ENCODE measurements around the gene CHFR.
A peak's percentile ranks its signal among the peaks of the same experiment; 100 is the strongest.
"Not testable (repeated sequence)": the region's sequence is repeated elsewhere in the genome, so short reads cannot be mapped to it uniquely, and the experiment has no call there.

CHFR gene

DNA sequence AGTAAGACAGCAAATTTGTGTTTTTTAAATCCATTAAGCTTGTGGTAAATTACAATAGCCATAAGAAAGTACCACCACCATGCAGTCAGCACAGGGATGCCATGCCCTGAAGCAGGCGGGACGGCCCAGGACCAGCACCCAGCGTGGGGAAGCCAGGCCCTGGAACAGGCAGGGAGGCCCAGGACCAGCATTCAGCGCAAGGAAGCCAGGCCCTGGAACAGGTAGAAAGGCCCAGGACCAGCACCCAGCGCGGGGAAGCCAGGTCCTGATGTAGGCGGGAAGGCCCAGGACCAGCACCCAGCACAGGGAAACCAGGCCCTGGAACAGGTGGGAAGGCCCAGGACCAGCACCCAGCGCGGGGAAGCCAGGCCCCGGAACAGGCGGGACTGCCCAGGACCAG lies 13.2 kb downstream of the CHFR start:
- no peak for DNase-seq

DNA sequence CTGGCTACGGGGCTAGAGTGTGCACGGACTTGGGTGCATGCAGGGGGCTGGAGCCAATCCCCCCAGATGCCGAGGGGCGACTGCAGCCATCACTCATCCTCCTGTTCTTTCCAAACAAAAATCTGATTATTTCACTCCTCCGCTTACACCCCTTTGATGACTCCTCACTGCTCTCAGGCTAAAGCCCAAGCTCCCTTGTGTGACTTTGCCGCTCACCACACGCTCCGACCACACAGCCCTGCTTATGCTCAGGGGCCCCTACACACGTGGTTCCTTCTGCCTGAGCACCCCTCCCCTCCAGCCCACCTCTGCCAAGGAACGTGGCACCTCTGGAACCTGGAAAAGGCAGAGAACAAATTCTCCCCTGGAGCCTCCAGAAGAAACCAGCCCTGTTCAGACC lies 13.7 kb downstream of the CHFR start:
- DNase-seq = no peak

DNA sequence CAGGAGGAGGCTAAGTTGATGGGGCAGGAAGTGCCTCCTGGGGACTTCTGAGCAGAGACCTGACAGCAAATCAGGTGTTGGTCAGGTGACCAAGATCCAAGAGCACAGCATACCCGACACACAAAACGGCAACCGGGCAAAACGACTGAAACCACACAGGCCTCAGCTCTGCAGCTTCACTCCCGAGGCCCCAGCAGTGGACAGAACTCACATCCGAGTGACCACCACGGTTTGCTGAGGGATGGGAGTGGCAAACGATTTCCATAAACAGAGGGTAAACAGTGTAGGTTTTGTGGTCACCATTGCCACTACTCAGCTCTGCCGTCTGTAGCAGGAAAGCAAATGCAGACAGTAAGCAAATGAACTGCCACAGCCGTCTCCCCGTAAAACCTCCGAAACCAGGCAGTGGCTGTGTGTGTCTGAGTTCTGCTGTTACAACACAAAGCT lies 14.4 kb downstream of the CHFR start:
- DNase-seq = peak; percentile 17

DNA sequence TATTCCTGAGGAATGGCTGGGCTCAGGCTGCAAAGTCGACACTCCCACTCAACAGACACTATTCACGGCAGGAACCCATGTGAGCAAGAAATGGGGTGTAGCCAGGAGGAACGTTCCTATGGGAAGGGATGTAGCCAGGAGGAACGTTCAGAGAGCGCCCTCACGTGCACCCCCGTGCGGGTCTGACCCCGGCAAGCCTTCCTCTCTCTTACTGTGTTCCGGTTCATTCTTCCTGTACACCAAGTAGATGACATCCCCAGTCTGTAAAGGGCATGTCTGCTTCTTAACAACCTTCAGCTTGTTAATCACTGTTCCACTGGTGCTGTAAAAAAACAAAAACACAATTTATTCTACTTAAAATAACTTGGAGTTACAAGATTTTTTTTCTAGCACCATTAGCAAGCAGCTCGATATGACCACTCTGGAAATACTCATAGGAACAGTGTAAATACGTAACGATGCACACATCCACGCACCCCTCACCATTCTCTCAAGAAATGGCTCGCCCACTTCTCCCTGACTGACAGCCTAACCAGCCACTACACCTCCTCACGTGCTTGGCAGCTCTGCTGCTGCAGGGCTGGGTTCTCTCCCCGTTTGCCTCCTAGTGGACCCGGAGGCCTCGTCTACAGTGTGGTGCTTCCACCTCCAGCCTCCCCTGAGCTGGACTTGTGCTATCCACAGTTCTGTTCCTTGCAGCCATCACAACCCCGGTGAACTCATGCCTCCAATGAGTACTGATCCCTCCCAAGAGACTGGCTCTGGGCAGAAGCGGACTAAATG lies 15.1 kb downstream of the CHFR start:
- DNase-seq = no peak

DNA sequence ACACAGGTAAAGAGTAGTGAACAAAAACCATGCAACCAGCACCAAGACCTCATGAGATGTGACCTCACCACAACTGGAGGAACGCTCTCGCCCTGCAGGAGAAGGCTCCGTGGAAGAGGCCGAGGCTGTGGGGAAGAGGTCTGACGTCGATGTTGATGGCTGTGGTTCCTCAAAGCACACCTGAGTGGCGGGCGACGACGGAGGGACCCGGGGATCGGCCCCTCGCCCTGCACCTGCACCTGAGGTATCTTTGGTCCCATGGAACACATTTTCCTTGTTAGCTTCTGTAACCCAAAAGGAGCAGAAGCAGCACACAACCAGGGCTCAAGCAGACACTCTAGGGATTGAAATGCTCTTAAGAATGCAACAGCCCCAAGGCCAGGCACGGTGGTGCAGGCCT lies 17.9 kb downstream of the CHFR start:
- no peak for DNase-seq

DNA sequence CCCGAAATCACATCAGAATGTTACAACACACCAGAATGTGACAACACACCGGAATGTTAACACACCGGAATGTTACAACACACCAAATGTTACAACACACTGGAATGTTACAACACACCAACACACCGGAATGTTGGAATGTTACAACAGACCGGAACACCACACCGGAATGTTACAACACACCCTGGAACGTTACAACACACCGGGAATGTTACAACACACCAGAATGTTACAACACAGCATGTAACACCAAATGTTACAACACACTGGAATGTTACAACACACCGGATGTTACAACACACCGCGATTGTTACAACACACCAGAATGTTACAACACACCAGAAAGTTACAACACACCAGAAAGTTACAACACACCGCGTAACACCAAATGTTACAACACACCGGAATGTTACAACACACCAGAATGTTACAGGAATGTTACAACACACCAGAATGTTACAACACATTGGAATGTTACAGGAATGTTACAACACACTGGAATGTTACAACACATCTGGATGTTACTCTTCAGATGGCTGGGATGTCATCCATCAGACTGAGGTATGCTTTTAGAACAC lies 21.1 kb downstream of the CHFR start:
- DNase-seq = no peak

DNA sequence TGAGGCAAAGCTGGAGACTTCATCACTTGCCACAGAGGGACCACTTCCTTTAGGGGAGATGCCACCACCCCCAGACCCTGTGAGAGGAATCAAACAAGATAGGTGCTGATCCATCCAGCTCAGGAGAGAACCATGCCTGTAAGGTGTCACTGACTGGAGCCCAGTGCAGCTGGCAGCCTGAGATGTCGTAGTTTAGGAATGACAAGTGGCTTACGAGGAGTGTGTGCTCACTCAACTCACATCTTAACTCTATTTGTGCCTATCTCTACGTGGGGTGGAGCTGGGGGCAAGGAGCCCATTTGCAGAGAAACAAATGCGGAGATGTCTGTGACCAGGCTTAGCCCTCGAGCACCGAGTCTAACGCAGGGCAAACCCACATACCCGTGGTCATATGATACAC lies 25.8 kb downstream of the CHFR start:
- DNase-seq = no peak

DNA sequence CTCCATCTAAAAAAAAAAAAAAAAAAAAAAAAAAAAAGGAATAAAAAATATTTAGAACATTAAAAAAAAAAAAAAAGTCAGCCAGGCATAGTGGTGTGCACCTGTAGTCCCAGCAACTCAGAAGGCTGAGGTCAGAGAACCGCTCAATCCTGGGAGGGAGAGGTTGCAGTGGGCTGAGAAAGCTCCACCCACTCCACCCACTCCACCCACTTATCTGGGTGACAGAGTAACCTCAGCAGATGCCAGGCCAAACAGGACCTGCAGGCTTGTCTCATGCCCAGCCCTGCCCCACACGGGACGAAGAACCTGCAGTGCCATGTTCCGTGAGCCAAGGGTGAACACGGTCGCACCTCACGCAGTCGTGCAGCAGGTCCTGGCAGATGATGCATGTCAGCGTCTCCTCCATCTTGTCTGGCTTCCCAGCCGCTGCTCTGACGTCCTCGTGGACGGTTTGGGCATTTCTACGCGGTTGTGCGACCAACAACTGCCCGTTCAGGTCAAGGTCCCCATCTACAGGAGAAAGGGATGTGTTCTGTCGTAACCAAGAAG lies 28.6 kb downstream of the CHFR start:
- DNase-seq = no peak

DNA sequence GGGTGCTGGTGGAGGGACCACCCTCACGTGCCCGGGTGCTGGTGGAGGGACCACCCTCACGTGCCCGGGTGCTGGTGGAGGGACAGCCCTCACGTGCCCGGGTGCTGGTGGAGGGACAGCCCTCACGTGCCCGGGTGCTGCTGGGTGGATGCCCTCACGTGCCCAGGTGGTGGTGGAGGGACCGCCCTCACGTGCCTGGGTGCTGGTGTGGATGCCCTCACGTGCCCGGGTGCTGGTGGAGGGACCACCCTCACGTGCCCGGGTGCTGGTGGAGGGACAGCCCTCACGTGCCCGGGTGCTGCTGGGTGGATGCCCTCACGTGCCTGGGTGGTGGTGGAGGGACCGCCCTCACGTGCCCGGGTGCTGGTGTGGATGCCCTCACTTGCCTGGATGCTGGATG lies 30.4 kb downstream of the CHFR start:
- not testable (repeated sequence) for DNase-seq

DNA sequence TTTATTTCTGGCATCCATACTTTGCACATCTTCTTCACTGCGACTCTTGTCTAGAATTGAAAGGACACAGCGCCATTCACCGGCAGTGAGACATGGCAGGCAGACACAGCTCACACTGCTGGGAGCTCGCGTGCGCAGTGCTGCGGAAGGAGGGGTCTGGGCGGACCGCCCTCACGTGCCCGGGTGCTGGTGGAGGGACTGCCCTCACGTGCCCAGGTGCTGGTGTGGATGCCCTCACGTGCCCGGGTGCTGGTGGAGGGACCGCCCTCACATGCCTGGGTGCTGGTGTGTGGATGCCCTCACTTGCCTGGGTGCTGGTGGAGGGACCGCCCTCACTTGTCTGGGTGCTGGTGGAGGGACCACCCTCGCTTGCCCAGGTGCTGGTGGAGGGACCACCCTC lies 30.8 kb downstream of the CHFR start:
- no peak for DNase-seq

DNA sequence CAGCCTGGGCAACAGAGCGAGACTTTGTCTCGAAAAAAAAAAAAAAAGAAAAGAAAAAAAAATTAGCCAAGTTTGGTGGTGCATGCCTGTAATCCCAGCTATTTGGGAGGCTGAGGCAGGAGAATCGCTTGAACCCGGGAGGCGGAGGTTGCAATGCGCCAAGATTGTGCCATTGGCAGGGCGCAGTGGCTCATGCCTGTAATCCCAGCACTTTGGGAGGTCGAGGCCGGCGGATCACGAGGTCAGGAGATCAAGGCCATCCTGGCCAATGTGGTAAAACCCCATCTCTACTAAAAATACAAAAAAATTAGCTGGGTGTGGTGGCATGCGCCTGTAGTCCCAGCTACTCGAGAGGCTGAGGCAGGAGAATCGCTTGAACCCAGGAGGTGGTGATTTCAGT lies 32.2 kb downstream of the CHFR start:
- DNase-seq = not testable (repeated sequence)

DNA sequence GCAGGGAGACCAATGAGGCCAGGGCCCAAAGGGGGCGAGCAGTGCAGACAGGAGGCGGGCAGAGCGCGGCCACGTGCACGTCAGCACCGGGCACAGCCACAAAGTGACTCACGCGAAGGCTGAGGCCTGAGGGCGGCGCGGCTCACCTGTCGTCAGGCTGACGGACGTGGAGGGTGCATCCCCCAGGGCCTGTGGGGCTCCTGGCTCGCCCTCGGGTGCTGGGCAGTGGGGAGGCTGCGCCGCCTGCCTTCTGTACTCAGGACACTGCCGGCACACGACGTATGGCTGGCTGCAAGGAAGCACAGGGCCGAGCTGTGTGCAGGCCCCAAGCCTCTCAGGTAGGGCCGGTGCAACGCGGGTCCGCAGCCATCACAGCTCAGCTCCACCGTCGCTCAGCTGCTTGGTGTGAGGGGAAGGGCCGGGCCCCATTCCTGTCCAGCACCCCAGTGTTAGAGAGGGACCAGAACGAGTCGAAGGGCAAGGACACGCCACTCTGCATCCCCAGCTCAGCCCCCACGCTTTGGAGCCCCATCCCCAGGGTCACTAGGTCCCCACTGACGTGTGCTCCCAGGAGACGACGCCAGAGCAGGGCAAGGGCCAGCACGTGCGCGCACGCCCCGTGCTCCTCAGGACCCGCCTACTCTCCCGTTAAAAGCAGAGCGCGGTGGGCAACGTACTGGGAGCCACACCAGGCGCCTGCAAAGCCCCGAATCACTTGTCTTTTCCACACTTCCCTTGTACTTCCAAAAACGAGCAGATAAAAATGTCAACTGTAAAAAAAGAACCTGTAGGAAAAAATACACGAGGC lies 33.9 kb downstream of the CHFR start:
- DNase-seq = no peak

DNA sequence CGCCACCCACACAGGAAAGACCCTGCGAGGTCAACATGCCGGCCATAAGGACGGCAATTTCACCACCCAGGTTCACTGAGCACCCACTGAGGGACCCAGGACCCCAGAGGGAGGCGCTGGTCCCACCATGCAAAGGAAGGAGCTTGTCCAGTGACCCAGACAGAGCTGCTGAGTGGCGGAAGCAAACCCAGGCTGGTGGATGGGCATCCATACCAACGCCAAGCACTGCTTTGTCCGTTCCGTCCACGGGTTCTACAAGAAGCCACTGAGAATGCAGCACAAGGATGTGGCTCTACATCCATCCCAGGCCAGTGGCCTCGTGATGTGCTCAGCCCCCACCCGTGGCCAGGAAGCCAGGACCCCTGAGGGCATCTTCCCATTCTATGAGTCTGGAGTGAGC lies 34.9 kb downstream of the CHFR start:
- no peak for DNase-seq

DNA sequence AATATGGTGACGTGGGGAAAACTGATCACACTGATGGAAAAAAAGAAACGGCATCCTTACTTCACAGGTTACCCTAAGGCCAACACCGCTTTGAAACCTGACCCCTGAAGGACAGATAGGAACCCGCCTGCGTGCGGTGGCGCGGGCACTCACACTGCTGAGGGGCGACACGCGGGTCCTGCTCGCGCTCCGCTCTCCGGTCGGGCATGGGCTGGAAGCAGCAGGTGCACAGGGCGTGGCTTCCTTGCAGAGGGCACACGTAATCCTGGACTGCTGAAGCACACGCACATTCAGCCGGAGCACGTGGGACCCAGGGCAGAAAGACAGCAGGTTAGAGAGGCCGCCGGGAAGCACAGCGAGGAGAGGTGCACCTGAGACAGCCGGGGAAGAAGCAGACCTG lies 35.9 kb downstream of the CHFR start:
- DNase-seq = no peak

DNA sequence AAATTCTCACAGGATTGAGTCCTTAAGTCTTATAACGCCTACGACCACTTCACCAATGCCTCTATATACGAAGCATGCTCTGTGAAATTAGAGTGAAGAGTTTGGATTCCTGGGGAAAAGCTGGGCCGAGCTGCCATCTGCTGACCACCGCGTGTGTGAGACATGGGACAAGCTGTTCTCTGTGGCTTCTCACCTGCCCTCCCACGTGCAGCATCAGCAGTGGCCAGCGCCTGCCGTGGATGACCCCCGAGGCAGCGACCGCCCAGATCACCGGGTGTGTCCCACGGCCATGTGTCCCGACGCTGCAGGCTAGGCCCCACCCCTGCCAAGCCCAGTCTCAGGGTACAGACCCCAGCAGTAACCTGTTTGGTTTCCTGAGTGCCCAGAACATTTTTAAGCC lies 37.1 kb downstream of the CHFR start:
- no peak for DNase-seq

DNA sequence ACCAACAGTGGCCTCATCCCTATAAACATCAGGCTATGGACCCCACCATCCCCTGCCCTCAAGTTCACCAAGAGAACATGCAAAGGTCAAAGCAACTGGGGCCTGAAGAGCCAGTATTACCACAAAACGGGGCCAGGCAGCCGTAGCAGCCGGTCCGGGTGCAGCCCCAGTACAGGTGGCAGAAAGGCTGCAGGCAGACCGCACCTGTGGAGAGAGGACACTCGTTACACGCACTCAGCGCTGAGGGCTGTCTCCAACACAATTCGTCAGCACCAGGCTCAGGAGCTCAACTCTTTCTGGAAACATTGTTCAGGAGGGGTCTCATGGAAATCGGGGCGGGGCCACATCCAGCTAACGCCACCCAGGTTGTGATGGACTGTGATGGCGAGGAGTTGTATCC lies 38.9 kb downstream of the CHFR start:
- no peak for DNase-seq

DNA sequence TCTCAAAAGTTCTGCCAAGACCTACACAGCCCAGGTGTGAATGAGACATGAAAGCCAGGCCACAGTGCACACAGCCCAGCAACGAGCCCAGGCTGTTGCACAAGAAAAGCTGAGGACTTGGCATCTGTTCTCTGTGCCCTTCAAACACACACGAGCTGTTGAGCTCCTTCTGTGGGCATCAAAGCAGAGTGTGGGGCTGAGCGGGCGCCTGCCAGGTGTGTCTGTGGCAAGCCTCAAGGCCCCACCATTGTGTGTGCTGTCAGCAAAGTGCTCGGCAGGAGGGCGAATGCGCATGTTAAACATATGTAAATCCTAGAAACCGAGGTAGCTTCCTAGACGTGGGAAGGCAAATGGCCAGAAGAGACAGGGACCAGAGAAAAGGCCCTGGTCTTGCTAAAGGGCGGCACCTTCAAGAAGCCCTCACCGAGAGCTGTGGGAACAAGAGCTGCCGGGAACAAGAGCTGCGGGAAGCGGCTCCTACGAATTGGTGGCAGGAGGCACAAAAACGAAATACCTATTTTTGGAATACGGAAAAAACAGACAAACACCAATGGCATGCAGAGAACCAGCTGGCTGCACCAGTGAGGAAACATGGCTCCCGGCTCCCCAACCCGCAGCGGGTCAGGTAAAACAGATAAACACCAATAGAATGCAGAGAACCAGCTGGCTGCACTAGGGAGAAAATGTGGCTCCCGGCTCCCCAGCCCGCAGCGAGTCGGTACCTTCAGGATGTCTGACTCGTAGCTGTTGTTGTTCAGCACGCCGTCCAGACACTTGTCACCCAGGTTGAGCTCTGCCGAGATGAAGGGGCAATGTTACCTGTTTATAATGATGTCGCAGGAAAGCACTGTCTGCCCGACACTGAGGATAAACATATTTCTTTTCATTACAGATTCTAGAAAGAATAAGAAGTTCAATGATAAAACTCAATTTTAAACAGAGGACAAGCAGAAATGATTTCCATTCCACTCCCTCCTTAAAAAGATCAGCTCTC lies 39.7 kb downstream of the CHFR start:
- no peak for DNase-seq

DNA sequence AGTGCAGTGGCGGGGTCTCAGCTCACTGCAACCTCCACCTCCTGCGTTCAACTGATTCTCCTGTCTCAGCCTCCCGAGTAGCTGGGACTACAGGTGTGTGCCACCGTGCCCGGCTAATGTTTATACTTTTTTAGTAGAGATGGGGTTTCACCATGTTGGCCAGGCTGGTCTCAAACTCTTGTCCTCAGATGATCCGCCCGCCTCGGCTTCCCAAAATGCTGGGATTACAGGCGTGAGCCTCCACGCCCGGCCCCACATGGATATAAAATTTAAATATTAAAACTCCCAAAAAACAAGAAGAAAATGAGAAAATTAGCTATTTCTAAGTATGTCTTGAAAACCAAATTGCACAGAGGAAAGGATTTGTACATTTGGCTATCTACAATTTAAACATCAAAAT lies 42.7 kb downstream of the CHFR start:
- not testable (repeated sequence) for DNase-seq

DNA sequence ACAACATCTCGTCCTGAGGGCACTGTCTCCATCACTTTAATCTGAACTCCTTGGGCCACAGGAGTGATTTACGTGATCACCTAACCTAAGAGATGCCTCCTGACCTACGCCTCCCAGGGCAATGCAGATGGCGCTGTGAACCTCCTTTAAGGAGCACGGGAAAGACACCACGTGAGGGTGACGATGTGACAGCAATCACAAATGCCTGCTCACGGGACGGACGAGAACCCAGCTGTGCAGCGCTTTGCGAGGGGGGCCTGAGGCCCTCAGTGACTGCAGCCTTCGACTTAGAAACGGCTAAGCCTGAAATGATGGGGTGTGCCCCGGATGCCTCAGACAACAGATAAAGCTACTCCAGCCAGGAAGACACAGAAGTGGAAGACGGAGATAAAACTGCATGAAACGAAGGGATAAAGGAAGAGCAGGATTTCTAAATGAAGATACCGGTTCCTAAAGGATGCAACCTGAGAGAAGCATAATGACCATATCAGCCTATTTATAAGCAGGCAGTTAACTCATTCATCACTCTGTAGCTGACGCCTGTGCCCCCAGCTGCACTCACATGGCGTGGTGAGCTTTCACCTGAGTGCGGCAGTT lies 44.9 kb downstream of the CHFR start:
- DNase-seq = no peak

DNA sequence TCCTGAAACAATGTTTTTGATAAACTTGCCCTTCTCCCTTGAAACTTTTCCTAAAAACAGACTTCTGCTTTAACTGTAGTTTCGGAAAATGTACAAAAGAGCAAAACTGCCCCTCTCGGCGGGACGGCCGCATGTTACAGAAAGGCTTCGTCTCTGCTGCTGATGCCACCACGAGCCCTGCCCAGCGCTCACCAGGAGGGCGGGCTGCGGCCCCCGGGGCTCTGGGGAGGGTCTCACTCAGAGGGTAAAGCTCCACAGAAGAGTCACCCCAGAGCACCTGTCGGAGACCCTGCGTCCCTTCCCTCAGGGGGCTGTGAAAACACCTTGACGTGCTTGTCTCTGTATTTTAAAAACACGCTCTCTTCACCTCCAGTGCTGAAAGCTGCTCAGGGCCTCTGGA lies 46.3 kb downstream of the CHFR start:
- no peak for DNase-seq

DNA sequence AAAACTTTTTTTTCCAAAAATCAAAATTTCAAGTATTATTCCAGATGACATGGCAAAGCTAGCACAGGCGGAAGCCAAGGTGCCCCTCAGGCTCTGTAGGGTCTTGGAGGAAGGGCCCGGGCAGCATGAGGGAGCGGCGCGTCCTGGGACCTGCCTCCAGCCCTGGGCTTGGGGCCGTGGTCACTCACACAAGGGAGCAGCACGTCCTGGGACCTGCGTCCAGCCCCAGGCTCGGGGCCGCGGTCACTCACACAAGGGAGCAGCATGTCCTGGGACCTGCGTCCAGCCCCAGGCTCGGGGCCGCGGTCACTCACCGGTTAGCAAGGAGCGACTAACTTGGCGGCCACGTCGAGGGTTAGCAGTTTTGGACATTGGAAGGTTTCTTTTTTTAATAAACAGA lies 46.9 kb downstream of the CHFR start:
- DNase-seq = no peak

Measured in activated gamma-delta T cell treated with Interleukin-2 at 50 U/mL for 16 hours (primary cell).